GM10847 (cell line): ENCODE measurements around the gene PTPN6.

Experiments used
- POLR2A ChIP-seq: IDR thresholded peaks from 2 replicates; pipeline ENCODE4 v1.6.1; 2011; ENCODE audit not compliant: insufficient read length; ENCODE audit errors: extremely low read depth

Gene PTPN6

GRCh38 chr12:6965026-6965661, 14.0 kb downstream of the PTPN6 start:
- no peak for TF ChIP-seq POLR2A

GRCh38 chr12:6965714-6966113, 14.6 kb downstream of the PTPN6 start:
- TF ChIP-seq POLR2A, result no peak

- TF ChIP-seq POLR2A, result no peak
Measured at GRCh38 chr12:6966351-6966750, 15.2 kb downstream of the PTPN6 start.

GRCh38 chr12:6967651-6968100, 16.5 kb downstream of the PTPN6 start:
- no peak for TF ChIP-seq POLR2A

GRCh38 chr12:6968426-6968825, 17.3 kb downstream of the PTPN6 start:
- no peak for TF ChIP-seq POLR2A

- no peak for TF ChIP-seq POLR2A
Measured at GRCh38 chr12:6970096-6970527, 19.0 kb downstream of the PTPN6 start.

GRCh38 chr12:6974180-6974579, 23.0 kb downstream of the PTPN6 start:
- TF ChIP-seq POLR2A, result no peak

- TF ChIP-seq POLR2A, result no peak
Measured at GRCh38 chr12:6975297-6976032, 24.3 kb downstream of the PTPN6 start.

- TF ChIP-seq POLR2A, result no peak
Measured at GRCh38 chr12:6977653-6978052, 26.5 kb downstream of the PTPN6 start.

GRCh38 chr12:6978188-6978587, 27.0 kb downstream of the PTPN6 start:
- no peak for TF ChIP-seq POLR2A

- no peak for TF ChIP-seq POLR2A
Measured at GRCh38 chr12:6978611-6979011, 27.5 kb downstream of the PTPN6 start.

- no peak for TF ChIP-seq POLR2A
Measured at GRCh38 chr12:6979021-6979420, 27.9 kb downstream of the PTPN6 start.

- TF ChIP-seq POLR2A, result no peak
Measured at GRCh38 chr12:6979453-6979852, 28.3 kb downstream of the PTPN6 start.

GRCh38 chr12:6980075-6980474, 28.9 kb downstream of the PTPN6 start:
- TF ChIP-seq POLR2A, result no peak

GRCh38 chr12:6980740-6981139, 29.6 kb downstream of the PTPN6 start:
- TF ChIP-seq POLR2A, result no peak

- TF ChIP-seq POLR2A, result no peak
Measured at GRCh38 chr12:6981152-6982052, 30.2 kb downstream of the PTPN6 start.

- no peak for TF ChIP-seq POLR2A
Measured at GRCh38 chr12:6982532-6982931, 31.4 kb downstream of the PTPN6 start.
